Gastroesophageal sphincter (tissue), 2 donors: Measurements from ENCODE around the gene MEF2D.

ENCODE experiments used
- EP300 ChIP-seq: sonication (generic); formaldehyde crosslinking; IDR thresholded peaks from one replicate; pipeline ENCODE4 v1.6.1; 2017; ENCODE audit warnings: antibody characterized with exemption, mild to moderate bottlenecking
- POLR2AphosphoS5 ChIP-seq: sonication (generic); formaldehyde crosslinking; IDR thresholded peaks from one replicate; pipeline ENCODE4 v1.6.1; 2017; ENCODE audit warnings: antibody characterized with exemption

- TF ChIP-seq POLR2AphosphoS5 (no peak), EP300 (no peak)
Measured at GRCh38 chr1:156485984-156486383, 14.6 kb downstream of the MEF2D start.
